H1 (cell line): ENCODE results near the gene DYRK1B. TPM values are rescaled to one million over a fixed set of nuclear protein-coding genes. Genes with fewer than 3 reads are reported as not detected.

ENCODE experiments used
- CHD7 ChIP-seq: fragments of 300-600 bp; sonication (generic); IDR thresholded peaks from 2 replicates; pipeline ENCODE4 v1.7.1; 2012; ENCODE audit warnings: low read length, moderate library complexity, mild to moderate bottlenecking, inconsistent platforms; ENCODE audit not compliant: insufficient replicate concordance
- NANOG ChIP-seq: IDR thresholded peaks from 2 replicates; pipeline ENCODE4 v1.6.1; 2011; ENCODE audit warnings: low read length, low read depth, mild to moderate bottlenecking, inconsistent platforms; ENCODE audit not compliant: insufficient read depth, poor library complexity, severe bottlenecking
- SIN3A ChIP-seq, 2 experiments: IDR thresholded peaks in 1 of 2; conservative IDR thresholded peaks in 1 of 2; 2 replicates each; pipeline ENCODE4 v1.6.1; 2011 to 2012; ENCODE audit warnings: low read length in 2 of 2, improper control_type of control experiment in 1 of 2, low read depth in 1 of 2, mild to moderate bottlenecking in 1 of 2
- polyA plus RNA-seq, 7 experiments: library from polyadenylated mRNA; depleted of rRNA in 3 of 7; stranded (reverse) in 5 of 7; unstranded in 2 of 7; fragments of >200 nt in 5 of 7; fragments of 200-250 nt in 2 of 7; gene quantifications; 1 replicate in 5 of 7; 2 replicates in 1 of 7; 4 replicates in 1 of 7; pipeline versions ENCODE4 v1.2.1 to v1.2.3, GENCODE V29; 2011 to 2013; ENCODE audit warnings: missing spikeins in 2 of 7, mixed read lengths in 2 of 7
- total RNA-seq: library from RNA; stranded (reverse); fragmentation: NEBNext Ultra II Directional; extraction: Animal tissue kit (Norgen Biotek cat#: 25700); gene quantifications from 2 replicates; pipeline ENCODE4 v1.2.1, GENCODE V29; 2021

Gene DYRK1B
- total and polyA plus RNA-seq, 2 of the 8 experiments (the other 6 are each of a cell fraction or from before 2014, with no cell fraction given) = 6.9 to 14.8 TPM

GRCh38 chr19:39870171-39870971 lies 36.4 kb upstream of the DYRK1B start (continued):
- TF ChIP-seq CHD7 = no peak
- TF ChIP-seq NANOG = no peak
- no peak for TF ChIP-seq SIN3A (conservative IDR thresholded peaks at IDR 0.05 in 1 of 2, IDR thresholded peaks at IDR 0.05 in 1 of 2; ENCODE audit: low read depth in 1 of 2, low read length in 2 of 2)
